ENCODE data around the gene MYNN.

DNA sequence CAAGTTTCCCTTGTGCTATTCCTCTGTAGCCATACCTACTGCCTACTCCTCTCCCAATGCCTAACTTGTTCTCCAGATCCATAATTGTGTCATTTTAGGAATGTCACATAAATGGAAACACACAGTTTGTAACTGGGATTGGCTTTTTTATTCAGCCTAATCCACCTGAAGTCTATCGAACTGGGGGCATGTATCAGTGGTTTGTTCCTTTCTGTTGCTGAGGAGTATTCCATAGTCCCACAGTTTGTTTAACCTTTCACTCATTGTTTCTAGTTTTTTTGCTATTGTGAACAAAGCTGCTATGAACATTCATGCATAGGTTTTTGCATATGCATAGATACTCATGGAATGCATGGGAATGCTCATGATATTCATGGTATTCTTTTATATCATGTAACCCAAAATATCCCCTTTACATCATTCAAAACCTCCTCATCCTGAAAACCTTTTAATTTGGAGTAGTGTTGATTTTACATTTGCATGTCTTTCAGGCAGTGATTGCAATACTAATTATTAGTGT is 65.4 kb downstream of the MYNN start:
- no peak for TF ChIP-seq CTCF (IDR thresholded peaks at IDR 0.05)
- no peak for TF ChIP-seq POLR2AphosphoS5 (IDR thresholded peaks at IDR 0.05; ENCODE audit: low read depth, low read length)
- TF ChIP-seq REST (IDR thresholded peaks at IDR 0.05; ENCODE audit: insufficient read depth in 1 of 2, low read depth in 2 of 2, low read length in 1 of 2): no peak
- TF ChIP-seq SIN3A (IDR thresholded peaks at IDR 0.05; ENCODE audit: borderline replicate concordance, insufficient read depth, low read depth, low read length): no peak
- TF ChIP-seq TCF7L2 (IDR thresholded peaks at IDR 0.05; ENCODE audit: low read depth, low read length): no peak

Measured in Panc1 (cell line).